Urothelium cell line (cell line): ENCODE data around the gene JAKMIP2.
A peak's percentile ranks its signal among the peaks of the same experiment; 100 is the strongest.

ENCODE experiments used
- DNase-seq: peaks from one replicate; pipeline ENCODE4 v3.0.0; 2011; ENCODE audit warnings: low spot score, mixed read lengths
- FAIRE-seq: peaks from 2 replicates; lab custom pipeline; 2011; peaks lifted over from hg19 to GRCh38; lab: Jason Lieb, UNC

JAKMIP2 gene

GRCh38 chr5:147704544-147704943, 78.0 kb downstream of the JAKMIP2 start:
- FAIRE-seq (no peak), DNase-seq (no peak)

GRCh38 chr5:147701468-147701867, 81.1 kb downstream of the JAKMIP2 start:
- no peak for DNase-seq
- no peak for FAIRE-seq

GRCh38 chr5:147699496-147700088, 82.9 kb downstream of the JAKMIP2 start:
- FAIRE-seq (no peak), DNase-seq (no peak)

- FAIRE-seq (no peak), DNase-seq (no peak)
Observed at GRCh38 chr5:147697380-147697779, 85.1 kb downstream of the JAKMIP2 start.

- DNase-seq (no peak), FAIRE-seq (no peak)
Observed at GRCh38 chr5:147694772-147695171, 87.8 kb downstream of the JAKMIP2 start.

GRCh38 chr5:147693233-147693632, 89.3 kb downstream of the JAKMIP2 start:
- FAIRE-seq (no peak), DNase-seq (no peak)

- DNase-seq (no peak), FAIRE-seq (no peak)
Observed at GRCh38 chr5:147691130-147691529, 91.4 kb downstream of the JAKMIP2 start.

GRCh38 chr5:147690595-147690994, 91.9 kb downstream of the JAKMIP2 start:
- DNase-seq (peak; percentile 47), FAIRE-seq (peak; percentile 17)

GRCh38 chr5:147689426-147689825, 93.1 kb downstream of the JAKMIP2 start:
- DNase-seq (no peak), FAIRE-seq (no peak)

GRCh38 chr5:147688656-147689356, 93.7 kb downstream of the JAKMIP2 start:
- no peak for FAIRE-seq
- no peak for DNase-seq

- DNase-seq, result no peak
- FAIRE-seq, result no peak
Observed at GRCh38 chr5:147687118-147687517, 95.4 kb downstream of the JAKMIP2 start.

- no peak for DNase-seq
- no peak for FAIRE-seq
Observed at GRCh38 chr5:147686421-147686820, 96.1 kb downstream of the JAKMIP2 start.

- no peak for FAIRE-seq
- no peak for DNase-seq
Observed at GRCh38 chr5:147685993-147686392, 96.5 kb downstream of the JAKMIP2 start.

- DNase-seq, result no peak
- no peak for FAIRE-seq
Observed at GRCh38 chr5:147675168-147675567, 107.4 kb downstream of the JAKMIP2 start.

GRCh38 chr5:147674411-147674810, 108.1 kb downstream of the JAKMIP2 start:
- no peak for DNase-seq
- no peak for FAIRE-seq

- DNase-seq (no peak), FAIRE-seq (no peak)
Observed at GRCh38 chr5:147673791-147674190, 108.7 kb downstream of the JAKMIP2 start.

- DNase-seq (no peak), FAIRE-seq (no peak)
Observed at GRCh38 chr5:147673266-147673665, 109.3 kb downstream of the JAKMIP2 start.

GRCh38 chr5:147671365-147671764, 111.2 kb downstream of the JAKMIP2 start:
- FAIRE-seq, result no peak

GRCh38 chr5:147670815-147671214, 111.7 kb downstream of the JAKMIP2 start:
- DNase-seq, result no peak

More at GRCh38 chr5:147671365-147671764, 111.2 kb downstream of the JAKMIP2 start:
- DNase-seq, result no peak

GRCh38 chr5:147669169-147669869, 113.2 kb downstream of the JAKMIP2 start:
- FAIRE-seq (no peak), DNase-seq (no peak)

More at GRCh38 chr5:147670815-147671214, 111.7 kb downstream of the JAKMIP2 start:
- no peak for FAIRE-seq

- DNase-seq (no peak), FAIRE-seq (no peak)
Observed at GRCh38 chr5:147668385-147668784, 114.1 kb downstream of the JAKMIP2 start.

GRCh38 chr5:147667363-147667762, 115.2 kb downstream of the JAKMIP2 start:
- no peak for FAIRE-seq
- no peak for DNase-seq
